Myocyte (in vitro differentiated cells): ENCODE data around the gene PGLYRP3. TPM values are rescaled to one million over a fixed set of nuclear protein-coding genes. Genes with fewer than 3 reads are reported as not detected.

Source experiments
- DNase-seq: peaks from one replicate; pipeline ENCODE4 v3.0.0-alpha.2; 2012; ENCODE audit warnings: low read depth
- total RNA-seq: library from RNA; depleted of rRNA; stranded (reverse); fragments of >200 nt; gene quantifications from 2 replicates; pipeline ENCODE4 v1.2.3, GENCODE V29; 2014

PGLYRP3 gene
- total RNA-seq, 1 donor from 2014 or later = not detected

- DNase-seq = no peak
Measured at GRCh38 chr1:153262462-153263157, 50.1 kb downstream of the PGLYRP3 start.

- no peak for DNase-seq
Measured at GRCh38 chr1:153262070-153262366, 50.7 kb downstream of the PGLYRP3 start.

- peak; percentile 7 for DNase-seq
Measured at GRCh38 chr1:153261281-153262069, 51.3 kb downstream of the PGLYRP3 start.

- no peak for DNase-seq
Measured at GRCh38 chr1:153260585-153261280, 52.0 kb downstream of the PGLYRP3 start.

- no peak for DNase-seq
Measured at GRCh38 chr1:153259387-153259786, 53.4 kb downstream of the PGLYRP3 start, which contains the start of gene LORICRIN. LORICRIN (plus strand) TSS chr1:153259687; CDS start chr1:153260950, 1,263 bp downstream.

GRCh38 chr1:153253693-153254092, 59.1 kb downstream of the PGLYRP3 start:
- no peak for DNase-seq

DNA sequence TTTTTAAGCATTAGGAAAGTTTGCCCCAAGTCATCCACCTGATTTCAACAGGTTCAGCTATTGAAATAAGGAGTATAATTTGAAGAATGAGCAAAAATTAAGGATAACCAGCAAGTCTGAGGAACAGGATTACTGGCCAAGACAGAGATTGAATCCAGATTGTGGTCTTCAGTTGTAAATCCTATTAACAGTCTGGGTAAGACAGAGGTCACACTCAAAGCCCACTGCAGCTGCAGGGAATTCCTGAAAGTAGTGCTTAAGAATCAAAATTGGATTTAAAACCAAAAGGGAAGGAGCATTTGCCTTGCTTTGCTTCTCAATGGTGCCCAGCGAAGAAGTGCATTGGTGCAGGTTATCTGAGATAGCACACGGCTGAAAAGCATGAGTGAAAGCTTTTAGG, 59.7 kb downstream of the PGLYRP3 start:
- no peak for DNase-seq

DNA sequence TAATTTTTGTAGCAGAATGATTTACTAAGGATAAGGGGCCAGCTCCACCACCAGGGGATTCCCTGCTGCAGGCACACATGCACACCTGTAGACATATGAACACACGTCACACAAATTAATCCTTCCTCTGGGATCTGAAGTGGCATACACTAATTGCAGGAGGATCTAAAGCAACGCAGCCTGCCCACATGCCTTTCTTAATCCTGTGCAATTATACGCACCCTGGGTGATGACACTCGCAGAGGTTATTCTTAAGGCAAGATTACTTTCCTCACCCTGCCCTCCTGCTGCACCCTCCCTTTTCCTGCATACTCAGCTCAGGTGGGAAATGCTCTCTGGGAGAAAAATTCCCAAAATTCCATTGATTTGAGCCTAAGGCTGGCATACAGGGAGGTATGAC, 60.8 kb downstream of the PGLYRP3 start:
- no peak for DNase-seq

- no peak for DNase-seq
Measured at GRCh38 chr1:153251562-153251961, 61.2 kb downstream of the PGLYRP3 start.

DNA sequence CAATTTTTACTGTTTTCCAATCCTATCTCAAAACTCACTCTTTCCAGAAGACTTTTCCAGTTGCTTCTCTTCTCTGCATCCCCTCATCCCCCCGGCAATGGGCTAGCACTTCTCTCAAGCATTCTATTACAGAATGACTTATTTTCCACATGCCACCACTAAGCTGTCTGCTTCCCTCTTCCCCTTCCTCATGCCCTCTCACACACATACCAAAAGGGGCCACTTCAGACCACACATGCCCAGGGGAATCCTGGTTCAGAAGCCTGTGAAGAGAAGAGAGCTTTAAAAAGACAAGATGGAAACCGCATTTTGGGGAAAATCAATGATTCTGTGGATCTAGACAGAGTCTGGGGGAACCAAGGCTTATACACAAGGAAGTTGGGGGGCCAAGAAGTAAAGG, 61.7 kb downstream of the PGLYRP3 start:
- DNase-seq = no peak

DNA sequence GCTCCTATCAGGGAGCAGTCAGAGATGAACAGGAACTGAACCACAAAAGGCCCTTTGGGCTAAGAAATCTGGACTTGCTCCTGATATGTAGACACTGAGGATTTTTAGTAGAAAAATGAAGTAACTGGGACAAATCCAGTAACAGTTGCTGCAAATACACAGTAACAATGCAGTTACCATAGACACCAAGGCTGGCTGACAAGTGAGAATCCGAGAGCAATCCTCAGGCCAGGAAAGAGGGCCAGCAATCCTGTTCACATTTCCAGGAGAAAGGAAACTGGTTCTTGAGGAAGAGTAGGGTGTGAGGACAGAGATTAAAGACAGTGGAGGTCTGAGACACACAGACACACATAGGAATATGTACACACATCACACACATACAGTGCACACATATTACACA, 62.6 kb downstream of the PGLYRP3 start:
- DNase-seq = no peak

DNA sequence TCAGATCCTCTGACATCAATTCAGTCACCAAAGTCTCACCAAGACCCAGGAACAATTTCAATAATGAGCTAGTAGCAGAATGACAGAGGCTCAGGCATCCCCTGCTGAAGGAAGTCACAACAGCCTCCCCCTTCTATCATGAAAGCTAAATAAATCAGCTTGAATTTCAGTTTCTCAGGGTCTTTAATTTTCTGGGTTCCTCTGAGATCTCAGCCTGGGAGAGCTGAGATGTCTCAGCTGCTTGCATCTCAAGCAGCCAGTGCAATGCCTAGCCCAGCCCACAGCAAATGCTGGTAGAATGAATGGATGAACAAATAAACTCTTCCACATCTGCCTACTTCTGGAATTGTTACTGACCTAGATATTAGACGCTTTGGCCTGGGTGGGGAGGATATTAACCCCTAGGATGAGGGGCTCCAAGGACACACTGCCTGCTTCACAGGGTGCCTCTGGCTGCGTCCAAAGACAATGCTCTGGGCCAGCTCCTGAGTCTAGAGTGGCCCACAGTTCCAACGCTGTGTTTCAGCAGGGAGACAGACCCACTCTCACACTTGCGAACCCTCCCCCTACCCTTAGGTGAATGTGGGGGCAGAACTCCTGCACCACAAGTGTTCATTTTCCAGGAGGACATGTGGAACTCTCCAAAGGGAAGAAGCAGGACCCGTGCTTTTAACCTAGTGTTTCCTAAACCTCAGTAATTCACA, 64.4 kb downstream of the PGLYRP3 start:
- no peak for DNase-seq

Other genes with a start within 250 kb of the PGLYRP3 start
- gene SPRR2B, start 241.3 kb downstream of the PGLYRP3 start, total RNA-seq = not detected in 2 replicates
- gene SPRR2E, start 218.4 kb downstream of the PGLYRP3 start, total RNA-seq = not detected in 2 replicates
- gene SPRR2F, start 199.4 kb downstream of the PGLYRP3 start, total RNA-seq = not detected in 2 replicates
- gene SPRR2G, start 162.1 kb downstream of the PGLYRP3 start, total RNA-seq = not detected in 2 replicates
- not detected in 2 replicates for gene LELP1, start 109.5 kb downstream of the PGLYRP3 start, total RNA-seq
- not detected in 2 replicates for gene PRR9, start 95.4 kb downstream of the PGLYRP3 start, total RNA-seq
- gene LORICRIN, start 53.3 kb downstream of the PGLYRP3 start, total RNA-seq = not detected in 2 replicates
- not detected in 2 replicates for gene PGLYRP4, start 35.9 kb upstream of the PGLYRP3 start, total RNA-seq
- gene S100A9, start 44.9 kb upstream of the PGLYRP3 start, total RNA-seq = not detected in 2 replicates
- not detected in 2 replicates for gene S100A12, start 62.7 kb upstream of the PGLYRP3 start, total RNA-seq
- not detected in 2 replicates for gene S100A8, start 78.1 kb upstream of the PGLYRP3 start, total RNA-seq
- gene S100A7A, start 103.6 kb upstream of the PGLYRP3 start, total RNA-seq = not detected in 2 replicates
- gene S100A7, start 147.7 kb upstream of the PGLYRP3 start, total RNA-seq = not detected in 2 replicates
- gene S100A6, start 223.0 kb upstream of the PGLYRP3 start, total RNA-seq = 423 and 449 TPM in 2 replicates
- 2.5 and 2.9 TPM in 2 replicates for gene S100A5, start 228.0 kb upstream of the PGLYRP3 start, total RNA-seq
- gene S100A4, start 232.9 kb upstream of the PGLYRP3 start, total RNA-seq = 757 and 902 TPM in 2 replicates
- 7.8 and 10.8 TPM in 2 replicates for gene S100A3, start 236.3 kb upstream of the PGLYRP3 start, total RNA-seq